Measurements from ENCODE around the gene MTF2.

- no peak for TF ChIP-seq CTCF (IDR thresholded peaks at IDR 0.05; ENCODE audit: low read depth, low read length)
- no peak for TF ChIP-seq EZH2phosphoT487 (IDR thresholded peaks at IDR 0.05; ENCODE audit: low read depth)
These were observed 28.3 kb downstream of the MTF2 start for GRCh38 chr1:93107395-93107794.

All from OCI-LY3 (cell line).